ENCODE measurements around the gene GRPEL1. TPM values are rescaled to one million over a fixed set of nuclear protein-coding genes. Genes with fewer than 3 reads are reported as not detected.

Gene GRPEL1
- total and polyA plus RNA-seq, 8 donors = 11.4 to 53.6 (median 25.5) TPM; not detected in 1

GRCh38 chr4:7016512-7016911, 51.4 kb downstream of the GRPEL1 start:
- H3K9me3 ChIP-seq = no peaks in the 10 kb centered on the region
- no peak overlapping the region for H3K4me3 ChIP-seq
- WGBS, 5 donors = 89 to 97% (median 91%) methylated on average over 6 of the region's 6 CpGs
- peaks cover 61 to 100% (median 96%) of the 10 kb centered on the region in 4 donors for H3K36me3 ChIP-seq
- no peak overlapping the region for H3K27ac ChIP-seq
- no peaks in the 10 kb centered on the region for H3K4me1 ChIP-seq
- no peaks in the 10 kb centered on the region for H3K27me3 ChIP-seq
- DNase-seq = no peak
- intact Hi-C loops (cut with DNase I; ENCODE audit: low total_unique reads) = no loop called here
- TF ChIP-seq POLR2AphosphoS5 (IDR thresholded peaks at IDR 0.05) (no peak), EP300 (IDR thresholded peaks at IDR 0.05) (no peak), CTCF (IDR thresholded peaks at IDR 0.05) (no peak), POLR2A (IDR thresholded peaks at IDR 0.05) (no peak)

GRCh38 chr4:7016086-7016485, 51.8 kb downstream of the GRPEL1 start:
- Histone ChIP-seq H3K4me3 (no peak overlapping the region), H3K9me3 (no peaks in the 10 kb centered on the region), H3K27me3 (no peaks in the 10 kb centered on the region), H3K36me3 (peaks cover 63 to 100% (median 97%) of the 10 kb centered on the region in 4 donors), H3K27ac (no peak overlapping the region), H3K4me1 (no peaks in the 10 kb centered on the region)
- TF ChIP-seq EP300 (IDR thresholded peaks at IDR 0.05) = no peak
- no peak for TF ChIP-seq CTCF (IDR thresholded peaks at IDR 0.05)
- TF ChIP-seq POLR2A (IDR thresholded peaks at IDR 0.05) = no peak
- TF ChIP-seq POLR2AphosphoS5 (IDR thresholded peaks at IDR 0.05) = no peak
- no peak for DNase-seq
- WGBS, 5 donors = 75 to 79% (median 77%) methylated on average over 11 of the region's 11 CpGs
- intact Hi-C loops (cut with DNase I; ENCODE audit: low total_unique reads) = no loop called here

- WGBS, 5 donors = 69 to 93% (median 83%) methylated on average over 10 to 12 of the region's 12 CpGs
- Histone ChIP-seq H3K4me3 (no peak overlapping the region), H3K4me1 (no peaks in the 10 kb centered on the region), H3K27me3 (no peaks in the 10 kb centered on the region), H3K9me3 (no peaks in the 10 kb centered on the region), H3K36me3 (peaks cover 66 to 100% (median 97%) of the 10 kb centered on the region in 4 donors), H3K27ac (no peak overlapping the region)
- TF ChIP-seq POLR2AphosphoS5 (IDR thresholded peaks at IDR 0.05) (no peak), POLR2A (IDR thresholded peaks at IDR 0.05) (no peak), CTCF (IDR thresholded peaks at IDR 0.05) (no peak), EP300 (IDR thresholded peaks at IDR 0.05) (no peak)
- no peak for DNase-seq
- intact Hi-C loops (cut with DNase I; ENCODE audit: low total_unique reads) = no loop called here
These were observed 52.4 kb downstream of the GRPEL1 start for GRCh38 chr4:7015383-7016035.

GRCh38 chr4:7014815-7015214, 53.0 kb downstream of the GRPEL1 start:
- H3K9me3 ChIP-seq = no peaks in the 10 kb centered on the region
- H3K4me3 ChIP-seq = no peak overlapping the region
- intact Hi-C loops (cut with DNase I; ENCODE audit: low total_unique reads) = no loop called here
- H3K27me3 ChIP-seq = no peaks in the 10 kb centered on the region
- no peak overlapping the region for H3K27ac ChIP-seq
- TF ChIP-seq POLR2AphosphoS5 (IDR thresholded peaks at IDR 0.05) (no peak), POLR2A (IDR thresholded peaks at IDR 0.05) (no peak), EP300 (IDR thresholded peaks at IDR 0.05) (no peak), CTCF (IDR thresholded peaks at IDR 0.05) (no peak)
- H3K4me1 ChIP-seq = no peaks in the 10 kb centered on the region
- WGBS, 5 donors = 93 to 98% (median 96%) methylated on average over 12 of the region's 12 CpGs
- peaks cover 70 to 100% (median 97%) of the 10 kb centered on the region in 4 donors for H3K36me3 ChIP-seq
- no peak for DNase-seq
